ENCODE results near the gene MICAL3.
"Not testable (repeated sequence)": the region's sequence is repeated elsewhere in the genome, so short reads cannot be mapped to it uniquely, and the experiment has no call there.

The MICAL3 gene

DNA sequence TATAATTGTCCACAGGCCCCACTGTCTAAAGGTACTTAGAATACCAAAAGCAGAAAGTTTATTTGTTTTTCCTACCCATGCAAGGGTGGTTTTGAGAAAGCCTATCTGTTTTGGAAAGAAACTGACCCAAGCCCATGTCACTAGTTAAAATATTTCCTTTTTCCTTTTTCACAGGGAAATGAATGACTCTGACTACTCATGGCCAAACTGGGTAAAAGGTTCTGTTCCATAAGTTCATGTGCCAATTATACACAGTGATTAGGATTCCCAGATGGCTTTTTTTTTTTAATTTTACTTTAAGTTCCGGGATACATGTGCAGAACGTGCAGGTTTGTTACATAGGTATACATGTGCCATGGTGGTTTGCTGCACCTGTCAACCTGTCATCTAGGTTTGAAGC is 31.4 kb downstream of the MICAL3 start:
- DNase-seq, result not testable (repeated sequence)

DNA sequence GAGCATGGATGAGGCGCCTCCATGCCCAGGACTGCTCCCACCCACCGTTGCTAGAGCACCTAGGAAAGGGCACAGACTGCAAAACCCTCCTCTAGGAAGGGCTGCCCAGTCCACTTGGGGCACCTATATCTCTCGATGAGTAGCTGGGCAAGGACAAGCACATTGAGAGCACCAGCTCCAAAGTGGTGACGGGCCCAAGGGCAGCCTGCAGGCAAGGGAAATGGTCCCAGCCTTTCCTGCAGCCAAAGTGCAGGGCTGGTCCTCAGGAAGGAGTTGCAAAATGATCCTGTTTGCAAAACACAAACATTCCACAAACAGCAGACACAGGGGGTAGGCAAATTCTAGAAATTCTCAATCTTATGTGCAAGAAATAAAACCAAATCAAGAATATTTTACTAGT is 32.4 kb downstream of the MICAL3 start:
- not testable (repeated sequence) for DNase-seq

DNA sequence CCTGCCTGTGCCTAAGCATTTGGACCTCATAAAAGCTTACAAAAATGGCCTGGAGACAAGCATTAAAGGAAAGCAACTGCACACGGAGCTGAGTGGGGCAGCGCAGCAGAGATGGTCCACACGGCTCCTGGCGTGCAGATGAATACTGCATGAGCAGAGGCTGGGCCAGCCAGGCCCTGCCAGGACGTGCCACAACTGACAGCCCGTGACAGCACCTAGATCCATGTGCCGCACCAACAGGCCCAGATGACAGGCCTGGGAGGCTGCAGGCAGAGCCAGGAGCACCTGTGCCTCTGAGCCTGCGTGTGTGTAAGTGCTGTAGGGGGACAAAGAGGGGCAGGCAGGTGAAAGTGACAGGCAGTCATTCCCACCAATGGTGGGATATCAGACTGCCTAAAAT is 33.4 kb downstream of the MICAL3 start:
- DNase-seq, result no peak

DNA sequence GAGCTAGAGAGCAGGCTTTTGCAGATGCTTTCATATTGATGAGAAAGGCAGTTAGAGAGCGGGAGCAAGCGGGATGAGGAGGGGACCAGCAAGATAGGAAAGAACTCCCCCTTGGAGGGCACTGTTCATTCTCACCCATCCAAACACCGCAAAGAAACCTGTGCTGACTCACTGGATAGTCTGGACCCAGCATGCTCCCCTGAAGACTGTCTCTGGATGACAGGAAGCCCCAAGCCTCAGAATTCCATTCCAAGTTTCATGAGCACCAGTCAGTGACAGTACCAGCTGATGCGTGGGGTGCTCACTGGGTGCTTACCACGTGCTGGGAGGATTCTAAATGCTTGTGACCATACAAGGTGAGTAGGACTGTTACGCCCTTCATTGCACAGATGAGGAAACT is 34.2 kb downstream of the MICAL3 start:
- DNase-seq, result no peak

DNA sequence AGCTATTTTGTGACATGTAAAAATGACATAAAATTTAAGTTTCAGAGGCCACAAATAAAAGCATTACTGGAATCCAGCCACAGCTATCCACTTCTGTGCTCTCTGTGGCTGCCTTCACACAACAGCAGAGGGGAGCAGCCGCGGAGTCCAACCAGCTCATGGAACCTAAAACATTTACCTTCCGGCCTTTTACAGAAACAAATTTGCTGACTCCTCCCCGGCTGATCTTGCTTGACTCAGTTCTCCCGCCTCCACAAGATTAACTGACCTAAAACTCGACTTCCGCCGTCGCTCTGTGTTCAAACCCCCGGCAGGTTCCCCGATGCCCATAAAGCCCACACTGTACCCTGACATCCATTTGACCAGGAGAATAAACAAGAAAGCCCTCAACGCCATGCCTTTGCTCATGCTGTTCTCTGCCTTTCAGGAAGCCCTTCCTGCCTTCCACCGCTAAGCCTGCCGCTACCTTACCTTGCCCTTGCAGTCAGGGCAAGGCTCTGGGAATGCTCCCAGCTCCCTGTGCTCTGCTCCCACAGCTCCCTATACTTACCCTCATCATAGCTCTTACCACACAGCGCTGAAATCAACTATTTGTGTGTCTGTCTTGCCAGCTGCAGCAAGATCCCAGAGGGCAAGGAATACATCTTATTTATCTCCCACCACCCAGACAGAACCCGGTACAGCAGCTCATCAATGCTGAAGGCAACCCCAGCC is 35.4 kb downstream of the MICAL3 start:
- DNase-seq, result no peak

DNA sequence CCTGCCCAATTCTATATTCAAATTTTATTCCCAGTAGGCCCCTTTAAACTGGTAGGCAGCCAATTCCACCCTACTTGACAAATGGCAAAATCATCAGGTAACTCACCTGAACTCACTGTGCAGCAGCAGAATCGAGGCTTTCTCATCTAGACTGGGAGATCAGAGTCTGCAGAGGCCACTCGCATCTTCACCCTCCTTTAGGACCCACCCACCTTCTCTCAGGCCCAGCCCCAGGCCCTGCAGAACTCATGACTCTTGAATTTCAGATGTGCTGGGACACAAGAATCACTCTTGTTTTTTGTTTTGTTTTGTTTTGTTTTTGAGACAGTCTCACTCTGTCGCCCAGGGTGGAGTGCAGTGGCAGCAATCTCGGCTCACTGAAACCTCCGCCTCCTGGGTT is 38.8 kb downstream of the MICAL3 start:
- DNase-seq, result no peak

DNA sequence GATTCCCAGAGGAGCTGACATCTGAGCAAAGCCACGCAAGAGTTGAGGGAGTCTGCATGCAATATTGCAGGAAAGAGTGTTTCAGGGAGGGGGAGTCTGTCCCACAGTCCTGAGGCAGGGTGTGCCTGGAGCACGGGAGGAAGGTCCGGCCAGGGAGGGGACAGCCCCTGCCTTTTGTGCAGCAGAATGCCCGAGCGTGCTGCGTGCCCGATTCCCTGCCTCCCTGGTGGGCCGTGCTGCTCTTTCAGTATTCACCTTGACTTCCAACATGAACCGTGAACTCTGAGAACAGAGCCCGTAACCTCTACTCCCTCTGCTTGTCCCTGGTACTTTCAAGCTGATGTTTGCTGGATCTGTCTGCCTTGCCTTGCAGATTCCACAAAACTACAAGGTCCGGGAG is 39.3 kb downstream of the MICAL3 start:
- DNase-seq, result not testable (repeated sequence)

DNA sequence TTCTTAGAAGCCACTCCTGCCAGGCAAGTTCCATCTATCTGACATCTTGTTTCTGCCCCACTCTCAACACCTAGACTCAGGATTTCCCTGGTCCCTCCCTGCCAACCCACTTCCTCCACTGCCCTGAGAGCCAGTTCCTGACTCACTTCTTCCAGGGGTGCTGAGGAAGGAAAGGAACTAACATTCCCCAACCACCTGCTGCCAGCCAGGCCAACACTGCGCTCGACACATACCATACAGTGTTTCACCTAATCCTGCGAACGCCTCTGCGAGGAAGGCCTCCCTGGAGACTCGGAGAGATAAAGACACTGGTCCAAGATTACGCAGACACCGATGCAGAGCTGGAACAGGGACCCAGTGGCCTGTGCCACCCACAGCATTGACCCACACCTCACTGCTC is 40.2 kb downstream of the MICAL3 start:
- no peak for DNase-seq

DNA sequence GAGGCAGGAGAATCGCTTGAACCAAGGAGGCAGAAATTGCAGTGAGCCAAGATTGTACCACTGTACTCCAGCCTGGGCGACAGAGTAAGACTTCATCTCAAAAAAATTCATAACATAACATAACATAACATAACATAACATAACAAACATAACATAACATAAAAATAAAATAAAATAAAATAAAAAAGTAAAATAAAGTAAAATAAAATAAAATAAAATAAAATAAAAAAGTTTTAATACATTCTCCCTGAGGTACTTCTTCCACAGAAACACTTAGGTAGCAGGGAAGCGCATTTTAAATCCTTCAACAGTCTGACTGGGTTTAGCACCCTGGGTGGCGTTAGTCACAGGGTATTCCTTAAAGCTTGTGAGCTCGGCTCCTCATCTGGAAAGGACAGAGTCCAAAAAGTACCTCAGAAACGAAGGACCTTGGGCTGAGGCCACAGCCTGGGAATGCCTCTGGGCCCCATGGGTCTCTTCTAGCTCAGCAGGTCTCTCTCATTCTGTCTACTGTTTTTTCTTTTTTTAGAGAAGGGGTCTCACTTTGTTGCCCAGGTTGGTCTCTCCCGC is 41.7 kb downstream of the MICAL3 start:
- DNase-seq, result no peak

DNA sequence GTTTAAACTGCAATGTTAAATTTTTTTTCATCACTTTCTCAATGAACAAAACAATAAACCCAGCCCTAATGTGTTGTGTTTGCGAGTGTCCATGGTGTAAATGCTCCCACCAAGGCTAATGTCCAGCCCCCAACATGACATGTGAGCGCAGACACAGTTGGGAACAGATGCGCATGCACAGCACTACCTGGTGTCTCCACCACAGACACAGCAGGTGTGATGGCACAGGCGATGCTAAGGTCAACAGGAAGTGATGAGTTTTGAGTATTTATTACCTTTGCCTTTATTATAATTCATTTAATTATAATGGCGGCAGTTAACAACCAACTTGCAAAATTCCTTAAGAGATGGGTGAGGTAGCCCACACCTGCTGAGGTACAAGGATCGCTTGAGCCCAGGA is 42.9 kb downstream of the MICAL3 start:
- no peak for DNase-seq

DNA sequence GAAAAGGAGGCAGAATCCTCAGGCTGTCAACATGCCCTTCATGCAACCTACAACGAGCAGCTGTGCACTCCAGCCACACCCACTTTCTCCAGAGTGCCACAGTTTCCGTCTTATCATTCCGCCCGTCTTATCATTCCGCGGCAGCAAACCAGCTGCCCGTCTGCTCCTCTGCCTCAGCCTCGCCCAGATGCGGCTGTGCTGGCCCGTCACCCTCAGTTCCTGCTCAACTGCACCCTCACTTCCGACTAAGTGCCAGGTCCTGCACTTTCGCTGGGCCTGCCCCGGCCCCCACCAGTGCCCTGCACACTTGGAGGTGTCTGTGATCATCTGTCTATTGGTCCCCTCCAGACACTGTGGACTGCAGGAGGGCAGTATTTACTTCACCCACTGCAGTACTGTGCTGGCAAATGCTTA is 43.7 kb downstream of the MICAL3 start:
- no peak for DNase-seq

DNA sequence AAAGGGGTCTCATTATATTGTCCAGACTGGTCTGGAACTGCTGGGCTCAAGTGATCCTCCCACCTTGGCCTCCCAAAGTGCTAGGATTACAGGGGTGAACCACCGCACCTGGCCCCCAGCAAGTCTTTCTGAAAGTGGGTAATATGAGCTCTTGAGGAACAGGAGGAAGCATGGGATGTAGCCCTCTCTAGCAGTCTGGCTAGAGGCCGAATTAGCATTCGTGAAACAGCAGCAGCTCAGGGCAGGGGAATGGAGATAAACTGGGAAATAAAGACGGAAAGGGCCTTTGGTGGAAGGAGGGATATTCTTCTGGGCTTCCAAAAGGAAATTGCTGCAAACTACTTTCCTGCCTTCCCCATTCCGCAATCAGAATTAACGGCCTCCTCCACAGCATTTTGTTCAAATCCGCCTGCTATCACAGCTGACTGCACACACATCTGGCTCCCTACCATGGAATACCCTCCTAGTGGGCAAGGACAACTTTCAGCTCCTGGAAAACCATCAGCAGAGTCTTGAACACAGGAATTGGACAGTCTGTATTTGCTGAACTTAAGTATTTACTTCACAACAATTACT is 44.3 kb downstream of the MICAL3 start:
- no peak for DNase-seq

DNA sequence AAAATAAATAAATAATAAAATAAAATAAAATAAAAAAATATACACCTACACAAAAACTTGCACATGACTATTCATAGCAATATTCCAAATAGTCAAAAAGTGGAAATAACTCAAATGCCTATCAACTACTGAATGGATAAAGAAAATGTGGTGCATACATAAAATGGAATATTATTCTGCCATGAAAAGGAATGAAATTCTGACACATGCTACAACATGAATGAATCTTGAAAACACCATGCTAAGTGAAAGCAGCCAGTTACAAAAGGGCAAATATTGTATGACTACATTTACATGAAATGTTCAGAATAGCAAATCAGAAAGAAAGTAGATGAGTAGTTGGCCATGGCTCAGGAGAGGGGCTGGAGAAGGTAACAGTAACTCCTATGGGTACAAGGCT is 46.3 kb downstream of the MICAL3 start:
- no peak for DNase-seq

DNA sequence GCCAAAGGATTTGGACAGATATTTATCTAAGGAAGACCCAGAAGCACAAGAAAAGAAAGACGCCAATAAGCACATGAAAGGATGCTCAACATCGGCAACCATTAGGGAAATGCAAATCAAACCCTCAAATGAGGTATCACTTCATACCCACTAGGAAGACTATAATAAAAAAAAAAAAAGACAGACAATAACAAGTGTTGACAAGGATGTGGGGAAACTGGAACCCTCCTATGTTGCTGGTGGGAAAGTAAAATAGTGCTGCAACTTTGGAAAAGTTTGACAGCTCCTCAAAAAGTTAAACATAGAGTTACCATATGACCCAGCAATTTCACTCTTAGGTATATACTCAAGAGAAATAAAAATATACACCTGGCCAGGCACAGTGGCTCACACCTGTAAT is 47.0 kb downstream of the MICAL3 start:
- no peak for DNase-seq

DNA sequence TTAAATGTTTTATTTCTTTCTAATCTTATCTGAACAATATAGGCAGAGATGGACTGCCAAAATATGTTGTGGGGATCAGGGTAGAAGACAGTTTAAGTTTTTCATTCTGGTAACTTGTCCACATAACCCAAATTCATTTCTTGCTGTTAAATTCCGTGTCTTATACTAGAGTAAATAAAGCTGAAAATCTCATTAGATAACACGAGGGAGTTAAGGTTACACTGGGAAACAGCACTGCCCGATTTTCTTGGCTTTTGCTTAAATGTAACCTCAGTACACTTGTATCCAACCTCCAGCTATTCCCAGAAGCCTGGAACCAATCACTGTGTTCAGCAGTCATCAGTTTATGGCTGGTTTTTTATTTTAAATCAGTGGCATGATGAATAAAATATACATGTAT is 48.2 kb downstream of the MICAL3 start:
- DNase-seq, result no peak

DNA sequence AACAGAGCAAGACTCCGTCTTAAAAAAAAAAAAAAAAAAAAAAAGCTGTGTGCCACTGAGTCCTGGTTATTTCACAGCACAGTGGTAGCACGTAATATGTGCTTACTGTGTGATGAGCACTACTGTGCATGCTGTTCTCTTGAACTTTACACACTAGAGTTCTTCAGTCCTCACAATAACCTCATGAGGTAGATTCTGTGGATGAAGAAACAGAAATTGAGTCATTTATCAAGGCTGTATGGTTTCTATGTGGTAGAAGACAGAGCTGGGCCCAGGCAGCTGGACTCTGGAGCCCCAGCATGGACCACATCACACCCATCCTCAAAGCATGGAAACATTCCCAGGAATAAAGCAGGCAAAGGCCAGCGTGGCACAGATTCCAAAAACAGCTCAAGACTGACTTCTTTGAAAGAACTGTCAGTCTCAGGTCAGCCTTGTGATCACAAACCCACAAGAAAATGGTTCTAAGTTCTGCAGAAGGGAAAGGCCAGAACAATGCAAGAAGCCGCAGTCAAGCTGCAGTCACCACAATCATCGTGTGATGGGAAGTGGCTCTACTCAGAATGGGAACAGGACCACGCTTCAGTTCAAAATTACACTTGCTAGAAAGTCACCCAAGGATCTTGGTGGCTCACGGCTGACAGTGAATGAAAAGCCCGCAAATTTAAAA is 49.5 kb downstream of the MICAL3 start:
- no peak for DNase-seq

DNA sequence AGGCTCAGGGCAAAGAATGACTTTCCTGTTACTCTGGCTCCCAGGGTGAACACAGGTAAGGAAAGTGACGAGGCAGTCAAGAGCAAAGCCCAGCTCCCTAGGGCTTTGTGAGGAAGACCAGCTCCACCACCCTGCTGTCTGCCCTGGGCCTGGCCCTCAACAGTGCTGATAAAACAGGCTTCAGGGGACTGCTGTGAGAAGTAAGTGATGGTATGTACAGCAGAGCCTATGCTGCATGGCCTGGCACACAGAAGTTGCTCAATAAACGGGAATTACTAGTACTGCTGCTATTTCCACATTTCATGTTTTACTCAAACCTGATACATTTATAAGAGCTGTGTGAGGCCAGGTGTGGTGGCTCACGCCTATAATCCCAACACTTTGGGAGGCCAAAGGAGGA is 50.3 kb downstream of the MICAL3 start:
- DNase-seq, result no peak

DNA sequence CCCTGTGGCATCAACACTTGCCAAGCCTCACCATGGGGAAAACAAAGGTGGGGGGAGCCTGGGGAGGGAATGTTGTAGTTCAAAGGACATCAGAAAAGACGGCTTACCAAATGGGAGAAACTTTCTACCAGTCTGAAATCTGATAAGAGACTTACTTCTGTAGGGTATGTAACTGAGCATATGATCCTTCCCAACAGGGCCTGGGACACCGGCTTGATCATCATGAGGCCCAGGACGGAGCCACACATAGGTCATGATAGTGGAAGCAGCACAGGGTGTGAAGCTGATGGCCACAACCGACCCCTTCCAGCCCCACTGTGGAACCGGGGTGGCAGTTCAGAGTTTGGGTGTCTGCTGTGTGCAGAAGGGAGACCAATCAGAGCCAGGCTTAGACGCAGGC is 51.1 kb downstream of the MICAL3 start:
- no peak for DNase-seq

DNA sequence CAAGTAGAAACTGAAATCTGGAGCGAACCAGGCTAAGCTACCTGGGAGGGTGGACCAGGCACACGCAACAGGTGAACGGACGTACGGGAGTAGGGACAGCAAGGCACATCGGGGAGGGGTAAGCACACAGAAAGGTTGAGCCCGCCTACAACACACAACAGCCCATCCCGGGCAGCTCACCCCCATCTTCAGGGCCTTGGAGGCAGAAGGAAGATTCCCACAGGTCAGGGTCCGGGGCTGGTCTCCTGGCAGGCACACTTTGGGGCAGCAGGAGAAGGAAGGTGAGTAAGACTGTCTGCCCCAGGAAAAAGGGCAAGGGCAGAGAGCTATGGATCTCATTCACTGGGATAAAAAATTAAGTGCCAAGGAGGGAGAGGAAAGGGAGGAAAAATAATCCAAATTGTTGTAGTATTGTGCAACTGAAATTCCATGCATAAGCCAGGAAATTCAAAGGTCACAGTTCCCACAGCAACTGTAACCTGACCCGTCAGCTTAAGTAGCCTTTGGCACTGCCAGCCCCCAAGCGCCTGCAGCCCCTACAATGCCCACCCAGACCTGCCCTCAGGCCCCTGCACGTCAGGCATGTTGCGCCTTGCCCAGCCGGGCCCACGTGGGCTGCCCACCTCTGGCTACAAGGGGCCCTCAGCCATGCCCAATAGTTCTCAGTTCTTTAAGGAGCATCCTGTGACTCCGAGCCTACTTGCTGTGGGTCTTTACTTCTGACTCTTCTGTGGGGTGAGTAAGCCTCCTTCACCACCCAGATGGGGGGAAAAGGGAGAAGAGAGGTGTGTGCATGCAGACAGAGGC is 51.8 kb downstream of the MICAL3 start:
- DNase-seq, result no peak

DNA sequence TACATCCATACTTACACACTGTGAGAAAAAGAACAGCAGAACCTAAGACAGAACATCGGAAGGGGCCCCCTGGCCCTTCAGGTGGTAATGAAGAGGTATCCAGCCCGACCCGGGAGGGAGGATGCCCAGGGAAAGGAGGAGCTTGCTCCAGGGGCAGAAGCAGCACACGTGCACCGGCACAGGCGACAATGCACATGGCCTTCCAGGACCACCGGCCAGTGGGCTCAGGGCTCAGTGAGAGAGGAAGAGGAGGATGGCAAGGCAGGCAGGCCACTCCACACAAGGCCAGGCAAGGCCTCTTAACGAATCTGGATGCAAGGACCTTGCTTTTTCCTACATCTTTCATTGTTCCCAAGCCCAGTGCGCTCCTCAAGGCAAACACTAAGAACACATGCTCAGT is 52.6 kb downstream of the MICAL3 start:
- DNase-seq, result no peak

DNA sequence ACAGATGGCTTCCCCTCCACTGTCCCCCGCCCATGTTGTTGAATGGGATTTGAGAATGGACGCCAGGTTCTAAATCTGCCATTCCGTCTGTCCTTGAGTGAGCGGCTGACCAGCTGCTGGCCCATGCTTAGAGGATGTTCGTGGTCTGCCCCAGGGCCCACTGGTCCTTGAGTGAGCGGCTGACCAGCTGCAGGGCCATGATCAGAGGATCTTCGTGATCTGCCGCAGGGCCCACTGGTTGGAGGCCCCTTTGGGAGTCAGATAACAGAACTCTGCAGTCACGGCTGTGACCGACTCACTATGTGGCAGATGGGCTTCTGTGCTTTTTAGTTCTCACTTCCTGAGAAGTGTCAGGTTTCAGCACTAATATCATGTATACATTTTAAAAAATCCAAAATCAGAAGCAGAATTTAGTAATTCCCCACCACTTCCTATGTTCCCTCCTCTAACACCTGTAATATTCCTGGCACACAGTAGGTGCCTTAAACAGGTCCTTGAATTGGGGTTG is 54.1 kb downstream of the MICAL3 start:
- DNase-seq, result no peak

DNA sequence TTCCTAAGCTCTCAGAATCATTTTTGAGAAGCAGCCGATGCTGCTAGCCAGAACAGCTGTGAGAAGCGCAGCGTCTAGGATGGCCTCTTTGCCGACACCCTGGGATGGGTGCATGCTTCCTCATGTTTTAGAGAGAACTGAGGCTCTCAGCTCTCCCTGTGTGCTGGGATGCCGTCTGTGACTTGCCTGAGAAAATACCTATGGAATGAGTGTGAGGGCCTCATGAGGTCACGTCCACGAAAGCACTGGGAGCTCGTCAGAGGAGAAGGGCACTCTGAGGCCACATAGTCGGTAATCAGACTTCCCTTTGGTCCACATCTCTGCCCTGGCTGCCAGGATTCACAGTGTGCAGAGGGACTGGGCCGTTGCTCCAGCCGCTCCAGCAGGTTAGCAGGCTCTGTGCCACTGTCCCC is 54.7 kb downstream of the MICAL3 start:
- DNase-seq, result no peak

DNA sequence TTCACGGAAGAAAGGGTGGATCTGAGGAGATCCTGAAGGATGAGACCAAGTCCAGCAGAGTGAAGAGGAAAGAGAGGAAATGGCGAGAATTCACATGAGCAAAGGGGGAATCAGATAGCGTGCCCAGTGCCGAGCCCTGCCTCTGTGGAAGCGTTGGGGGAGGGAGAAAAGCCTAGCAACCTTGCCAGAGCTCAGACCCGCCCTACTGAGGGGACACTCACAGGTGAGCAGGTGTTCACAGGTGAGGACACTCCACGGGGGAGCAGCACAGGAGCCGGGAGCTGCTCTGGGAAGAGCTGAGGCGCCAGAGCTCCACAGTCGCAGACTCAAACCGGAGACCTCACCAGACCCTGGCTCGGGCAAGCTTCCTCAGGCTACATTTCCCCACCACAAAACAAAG is 56.2 kb downstream of the MICAL3 start:
- DNase-seq, result no peak

Measured in NCI-H1436 treated with DMSO at 0.1 percent for 48 hours (cell line).